Measurements from ENCODE around the gene TDRD15. TPM values are rescaled to one million over a fixed set of nuclear protein-coding genes. Genes with fewer than 3 reads are reported as not detected.
A peak's percentile ranks its signal among the peaks of the same experiment; 100 is the strongest.
"Not testable (repeated sequence)": the region's sequence is repeated elsewhere in the genome, so short reads cannot be mapped to it uniquely, and the experiment has no call there.

The TDRD15 gene
- polyA plus RNA-seq, 2 of the 4 experiments (the other 2 are of a cell fraction): not detected

- whole genome bisulfite sequencing (ENCODE audit: missing lambda C conversion rate): 0% methylated on average over 1 of the region's 1 CpG
- Histone ChIP-seq H3K27ac (no peak overlapping the region), H3K4me3 (no peak overlapping the region), H3K4me2 (no peak overlapping the region), H3K9me3 (no peaks in the 10 kb centered on the region), H3K4me1 (no peaks in the 10 kb centered on the region)
- no peak for DNase-seq (ENCODE audit: low read depth in 1 of 2, low spot score in 1 of 2)
- CTCF ChIA-PET: no interaction called here
- ATAC-seq: no peak
- POLR2A ChIA-PET: no interaction called here
- no peak for FAIRE-seq
- TF ChIP-seq NPAS2 (CRISPR knock-in tag; IDR thresholded peaks at IDR 0.05; ENCODE audit: borderline replicate concordance): no peak
- TF ChIP-seq FOSB (CRISPR knock-in tag; IDR thresholded peaks at IDR 0.05): no peak
- TF ChIP-seq HES2 (IDR thresholded peaks at IDR 0.05): no peak
- no peak for TF ChIP-seq FOXS1 (CRISPR knock-in tag; IDR thresholded peaks at IDR 0.05)
- TF ChIP-seq RCOR1 (IDR thresholded peaks at IDR 0.05; ENCODE audit: low read depth, low read length): no peak
- no peak for TF ChIP-seq NFE2L2 (conservative IDR thresholded peaks at IDR 0.05; ENCODE audit: low read length)
- TF ChIP-seq POLR2AphosphoS2 (conservative IDR thresholded peaks at IDR 0.05; ENCODE audit: low read length): no peak
- TF ChIP-seq REST (IDR thresholded peaks at IDR 0.05): no peak
- TF ChIP-seq NR3C1 (IDR thresholded peaks at IDR 0.05): no peak
- no peak for TF ChIP-seq ZFP36 (IDR thresholded peaks at IDR 0.05; ENCODE audit: borderline replicate concordance, partially characterized antibody)
- TF ChIP-seq CTCF (IDR thresholded peaks at IDR 0.05): no peak
- TF ChIP-seq TP53 (CRISPR knock-in tag; IDR thresholded peaks at IDR 0.05): no peak
- TF ChIP-seq EP300 (IDR thresholded peaks at IDR 0.05): no peak
- no peak for TF ChIP-seq RFX5 (IDR thresholded peaks at IDR 0.05)
- TF ChIP-seq CHD4 (IDR thresholded peaks at IDR 0.05; ENCODE audit: borderline replicate concordance): no peak
- no peak for TF ChIP-seq CEBPB (IDR thresholded peaks at IDR 0.05)
- TF ChIP-seq BCL3 (IDR thresholded peaks at IDR 0.05): no peak
- TF ChIP-seq HOXB13 (CRISPR knock-in tag; IDR thresholded peaks at IDR 0.05; ENCODE audit: low read depth): no peak
These were observed 25.5 kb upstream of the TDRD15 start for GRCh38 chr2:21098294-21098693.

- Histone ChIP-seq H3K27ac (no peak overlapping the region), H3K4me2 (no peak overlapping the region), H3K4me3 (no peak overlapping the region), H3K9me3 (no peaks in the 10 kb centered on the region), H3K4me1 (no peaks in the 10 kb centered on the region)
- no peak for DNase-seq (ENCODE audit: low read depth in 1 of 2, low spot score in 1 of 2)
- ChIA-PET CTCF (no interaction called here), POLR2A (no interaction called here)
- 0% methylated on average over 5 of the region's 5 CpGs for WGBS (ENCODE audit: missing lambda C conversion rate)
- no peak for ATAC-seq
- TF ChIP-seq GATA3 (IDR thresholded peaks at IDR 0.05; ENCODE audit: borderline replicate concordance) (no peak), MAFK (IDR thresholded peaks at IDR 0.05; ENCODE audit: partially characterized antibody) (peak; percentile 70)
- no peak for FAIRE-seq
These were observed 24.4 kb upstream of the TDRD15 start for GRCh38 chr2:21099281-21099907.

GRCh38 chr2:21101514-21102155, 22.1 kb upstream of the TDRD15 start:
- H3K27ac ChIP-seq; FAIRE-seq; H3K9me3 ChIP-seq; ATAC-seq; POLR2A ChIA-PET; DNase-seq (ENCODE audit: low read depth in 1 of 2, low spot score in 1 of 2); CTCF ChIA-PET; H3K4me2 ChIP-seq; H3K4me1 ChIP-seq; H3K4me3 ChIP-seq: not testable (repeated sequence)
- WGBS (ENCODE audit: missing lambda C conversion rate): 74% methylated on average over 34 of the region's 34 CpGs
